ENCODE data around the gene WDR36.

Gene WDR36

DNA sequence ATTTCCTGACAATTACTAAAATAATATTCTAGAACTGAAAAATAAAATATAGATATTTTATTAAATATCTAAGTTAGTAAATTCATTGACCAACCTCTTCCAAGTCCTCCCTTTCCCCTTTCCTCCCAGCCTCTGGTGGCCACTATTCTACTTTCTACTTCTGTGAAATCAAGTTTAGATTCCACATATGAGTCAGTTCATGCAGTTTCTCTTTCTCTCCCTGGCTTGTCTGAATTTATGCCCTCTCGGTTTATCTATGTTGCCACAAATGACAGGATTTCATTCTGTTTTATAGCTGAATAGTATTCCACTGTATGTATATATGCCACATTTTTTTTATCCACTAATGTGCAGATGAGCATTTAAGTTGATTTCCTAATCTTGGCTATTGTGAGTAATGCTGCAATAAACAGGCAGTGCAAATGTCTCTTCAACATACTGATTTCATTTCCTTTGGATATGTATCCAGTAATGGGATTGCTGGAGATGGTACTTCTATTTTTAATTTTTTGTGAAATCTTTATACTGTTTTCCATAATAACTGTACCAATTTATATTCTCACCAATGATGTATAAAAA, 52.3 kb downstream of the WDR36 start:
- H3K27ac Mint-ChIP-seq: no peak overlapping the region

DNA sequence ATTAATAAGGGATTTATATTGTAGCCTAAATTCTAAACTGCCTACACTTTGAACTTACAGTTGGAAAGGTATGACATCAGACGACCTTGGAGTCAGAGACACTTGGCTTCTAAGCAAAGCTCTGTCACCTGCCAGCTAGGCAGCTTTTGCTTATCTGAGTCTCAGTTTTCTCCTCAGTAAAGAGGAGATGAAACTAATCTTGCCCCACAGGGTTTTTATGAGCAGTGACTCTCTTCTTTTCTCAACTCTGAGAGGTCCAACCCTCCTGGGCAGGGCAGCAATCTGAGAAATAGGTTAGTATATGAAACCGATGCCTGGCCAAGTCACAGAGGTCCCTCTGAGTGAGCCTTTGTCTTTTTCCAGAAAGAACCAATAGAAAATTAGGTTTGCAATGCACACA, 53.9 kb downstream of the WDR36 start:
- Mint-ChIP-seq H3K27ac (no peak overlapping the region), H3K4me3 (no peak overlapping the region), H3K36me3 (no peaks in the 10 kb centered on the region), H3K9me3 (no peaks in the 10 kb centered on the region), H3K4me1 (no peaks in the 10 kb centered on the region), H3K27me3 (no peaks in the 10 kb centered on the region)

More for the DNA sequence above, 52.3 kb downstream of the WDR36 start:
- Mint-ChIP-seq H3K27me3 (no peaks in the 10 kb centered on the region), H3K9me3 (no peaks in the 10 kb centered on the region), H3K36me3 (no peaks in the 10 kb centered on the region), H3K4me1 (no peaks in the 10 kb centered on the region), H3K4me3 (no peak overlapping the region)

DNA sequence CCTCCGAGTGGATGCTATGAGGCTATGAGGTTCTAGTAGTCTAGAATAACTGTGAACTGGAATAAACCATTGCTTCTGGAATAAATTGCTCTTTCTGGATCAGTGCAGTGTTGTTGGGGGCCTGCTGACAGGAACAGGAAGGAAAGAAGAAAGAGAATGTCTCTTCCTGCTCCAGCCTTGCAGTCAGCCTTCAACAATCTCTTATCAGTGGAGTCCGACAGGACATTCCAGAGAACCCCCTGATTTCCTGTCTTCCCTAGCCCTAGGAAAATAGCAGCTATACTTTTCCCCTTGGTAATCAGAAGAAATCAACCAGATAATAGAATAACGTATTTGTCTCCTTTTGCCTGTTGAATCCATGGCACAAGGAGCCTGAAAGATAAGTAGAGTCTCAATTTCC, 55.4 kb downstream of the WDR36 start:
- Mint-ChIP-seq H3K4me3 (no peak overlapping the region), H3K27ac (no peak overlapping the region), H3K9me3 (no peaks in the 10 kb centered on the region), H3K27me3 (no peaks in the 10 kb centered on the region), H3K36me3 (no peaks in the 10 kb centered on the region), H3K4me1 (no peaks in the 10 kb centered on the region)

DNA sequence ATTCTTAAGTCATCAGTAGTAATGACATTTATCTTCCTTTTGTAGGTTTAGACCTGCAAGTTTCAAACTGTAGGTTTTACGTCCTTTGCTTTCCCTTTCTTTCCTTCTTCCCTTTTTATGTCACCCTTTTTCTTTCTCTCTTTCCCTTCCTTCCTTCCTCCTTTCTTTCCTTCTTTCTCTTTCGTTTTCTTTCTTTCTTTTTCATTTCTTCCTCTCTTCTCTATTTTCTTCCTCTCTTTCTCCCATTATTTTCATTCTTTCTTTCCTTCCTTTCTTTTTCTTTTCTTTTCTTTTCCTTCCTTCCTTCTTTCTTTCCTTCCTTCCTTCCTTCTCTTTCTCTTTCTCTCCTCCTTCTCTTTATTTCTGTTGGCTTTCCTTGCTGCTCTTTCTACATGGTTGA, 59.9 kb downstream of the WDR36 start:
- H3K4me3 Mint-ChIP-seq: no peak overlapping the region
- H3K27me3 Mint-ChIP-seq: no peaks in the 10 kb centered on the region
- no peaks in the 10 kb centered on the region for H3K36me3 Mint-ChIP-seq
- H3K27ac Mint-ChIP-seq: no peak overlapping the region
- H3K4me1 Mint-ChIP-seq: no peaks in the 10 kb centered on the region
- H3K9me3 Mint-ChIP-seq: no peaks in the 10 kb centered on the region

- Mint-ChIP-seq H3K4me1 (no peaks in the 10 kb centered on the region), H3K27me3 (no peaks in the 10 kb centered on the region), H3K27ac (no peak overlapping the region), H3K36me3 (no peaks in the 10 kb centered on the region), H3K4me3 (no peak overlapping the region), H3K9me3 (no peaks in the 10 kb centered on the region)
Measured at GRCh38 chr5:111153483-111153882, 61.3 kb downstream of the WDR36 start.

DNA sequence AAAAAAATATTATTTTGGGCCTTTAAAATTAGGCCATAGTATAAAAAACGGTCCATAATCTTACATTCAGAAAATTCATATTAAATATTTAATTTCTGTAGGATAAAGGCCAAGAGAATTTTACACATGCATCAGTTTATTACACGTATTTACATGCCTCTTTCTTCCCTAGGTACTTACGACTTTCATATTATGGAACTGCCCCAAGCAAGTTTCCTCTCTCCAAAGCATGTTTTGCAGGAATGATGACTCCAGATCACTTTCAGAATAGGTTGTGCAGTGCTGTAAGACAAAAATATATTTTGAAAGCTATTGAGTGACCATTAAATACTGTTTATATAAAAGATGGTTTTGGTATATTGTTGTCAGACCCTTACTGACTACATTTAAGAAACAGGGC, 61.8 kb downstream of the WDR36 start:
- Mint-ChIP-seq H3K4me1 (no peaks in the 10 kb centered on the region), H3K27ac (no peak overlapping the region), H3K4me3 (no peak overlapping the region), H3K27me3 (no peaks in the 10 kb centered on the region), H3K36me3 (no peaks in the 10 kb centered on the region), H3K9me3 (no peaks in the 10 kb centered on the region)

GRCh38 chr5:111158105-111158744, 66.1 kb downstream of the WDR36 start:
- no peak overlapping the region for H3K27ac Mint-ChIP-seq
- H3K4me3 Mint-ChIP-seq: no peak overlapping the region
- H3K9me3 Mint-ChIP-seq: no peaks in the 10 kb centered on the region
- H3K36me3 Mint-ChIP-seq: no peaks in the 10 kb centered on the region
- no peaks in the 10 kb centered on the region for H3K27me3 Mint-ChIP-seq
- no peaks in the 10 kb centered on the region for H3K4me1 Mint-ChIP-seq

DNA sequence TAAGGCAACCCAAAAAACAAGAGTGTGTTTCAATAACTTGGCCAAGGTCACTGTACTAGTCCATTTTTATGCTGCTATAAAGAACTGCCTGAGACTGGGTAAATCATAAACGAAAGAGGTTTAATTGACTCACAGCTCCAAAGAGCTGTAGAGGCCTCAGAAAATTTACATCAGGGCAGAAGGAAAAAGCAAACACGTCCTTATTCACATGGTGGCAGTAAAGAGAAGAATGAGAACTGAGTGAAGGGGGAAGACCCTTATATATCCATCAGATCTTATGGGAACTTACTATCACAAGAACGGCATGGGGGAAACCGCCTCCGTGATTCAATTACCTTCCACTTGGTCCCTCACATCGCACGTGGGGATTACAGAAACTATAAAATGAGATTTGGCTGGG, 67.7 kb downstream of the WDR36 start:
- peaks cover 4% of the 10 kb centered on the region for H3K4me1 Mint-ChIP-seq
- H3K9me3 Mint-ChIP-seq: no peaks in the 10 kb centered on the region
- H3K27me3 Mint-ChIP-seq: no peaks in the 10 kb centered on the region
- H3K36me3 Mint-ChIP-seq: no peaks in the 10 kb centered on the region
- H3K4me3 Mint-ChIP-seq: no peak overlapping the region
- H3K27ac Mint-ChIP-seq: no peak overlapping the region

DNA sequence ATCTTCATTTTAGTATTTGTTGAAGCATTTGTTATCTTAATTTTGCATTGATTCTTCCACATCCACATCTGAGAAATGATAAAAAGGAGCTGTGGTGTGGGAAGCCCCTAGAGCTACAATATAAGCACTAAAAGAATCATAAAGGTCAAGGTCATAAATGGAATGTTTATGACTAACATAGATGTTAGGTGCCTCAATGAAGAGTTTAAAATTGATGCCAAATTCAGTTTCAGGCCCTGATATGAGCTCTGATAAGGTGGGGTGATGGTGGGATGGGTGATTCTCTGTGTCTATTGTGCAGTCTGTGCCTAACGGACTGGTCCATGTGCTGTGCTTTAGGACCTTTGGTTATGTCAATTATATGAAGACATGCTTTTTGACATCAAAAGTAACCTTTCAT, 70.9 kb downstream of the WDR36 start:
- Mint-ChIP-seq H3K9me3 (no peaks in the 10 kb centered on the region), H3K4me1 (peaks cover 4% of the 10 kb centered on the region), H3K27me3 (no peaks in the 10 kb centered on the region), H3K27ac (no peak overlapping the region), H3K36me3 (no peaks in the 10 kb centered on the region), H3K4me3 (no peak overlapping the region)

DNA sequence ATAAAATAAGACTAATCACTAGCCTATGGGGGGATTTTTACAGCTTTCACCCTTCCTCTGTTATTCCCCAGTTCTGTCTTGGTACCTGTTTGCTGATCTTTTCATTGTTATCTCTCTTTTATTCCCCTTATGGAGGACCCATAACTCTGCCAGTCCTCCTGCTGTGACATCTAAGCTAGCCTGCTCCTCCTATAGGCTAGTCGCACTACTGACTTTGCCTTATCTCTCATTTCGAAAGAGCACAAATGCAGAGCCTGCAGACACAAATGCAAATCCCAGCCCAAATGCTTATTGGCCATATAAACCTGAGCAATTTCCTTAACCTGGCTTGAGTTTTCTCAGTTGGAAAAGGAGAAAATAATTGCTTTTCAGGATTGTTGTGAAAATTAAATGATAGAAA, 72.9 kb downstream of the WDR36 start:
- H3K36me3 Mint-ChIP-seq: no peaks in the 10 kb centered on the region
- H3K4me1 Mint-ChIP-seq: peaks cover 6% of the 10 kb centered on the region
- H3K27me3 Mint-ChIP-seq: no peaks in the 10 kb centered on the region
- no peak overlapping the region for H3K27ac Mint-ChIP-seq
- H3K4me3 Mint-ChIP-seq: no peak overlapping the region
- H3K9me3 Mint-ChIP-seq: no peaks in the 10 kb centered on the region

DNA sequence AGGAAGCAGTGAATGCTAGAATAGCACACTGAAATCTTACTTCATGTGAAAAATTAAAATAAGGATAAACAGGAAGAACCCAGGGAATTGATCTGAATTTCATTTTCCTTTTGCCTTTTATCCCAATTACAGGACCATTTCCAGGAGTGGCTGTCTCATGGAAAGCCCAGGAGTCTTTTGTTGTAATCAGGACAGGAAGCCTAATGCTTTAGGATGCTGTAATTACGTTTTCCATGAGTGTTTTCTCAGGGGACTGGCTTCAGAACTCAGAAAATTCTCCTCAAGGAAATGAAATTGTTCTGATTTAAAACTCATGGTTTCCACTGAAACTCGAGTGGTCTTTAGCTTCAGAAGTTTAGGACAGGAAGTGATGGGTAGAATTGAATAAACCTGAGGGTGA, 75.4 kb downstream of the WDR36 start:
- H3K4me3 Mint-ChIP-seq: no peak overlapping the region
- H3K27ac Mint-ChIP-seq: no peak overlapping the region
- no peaks in the 10 kb centered on the region for H3K36me3 Mint-ChIP-seq
- H3K4me1 Mint-ChIP-seq: peaks cover 14% of the 10 kb centered on the region
- no peaks in the 10 kb centered on the region for H3K27me3 Mint-ChIP-seq
- no peaks in the 10 kb centered on the region for H3K9me3 Mint-ChIP-seq

GRCh38 chr5:111168608-111169007, 76.5 kb downstream of the WDR36 start:
- no peak overlapping the region for H3K4me3 Mint-ChIP-seq
- no peak overlapping the region for H3K27ac Mint-ChIP-seq
- H3K4me1 Mint-ChIP-seq: peaks cover 12% of the 10 kb centered on the region
- H3K27me3 Mint-ChIP-seq: no peaks in the 10 kb centered on the region
- no peaks in the 10 kb centered on the region for H3K36me3 Mint-ChIP-seq
- H3K9me3 Mint-ChIP-seq: no peaks in the 10 kb centered on the region

DNA sequence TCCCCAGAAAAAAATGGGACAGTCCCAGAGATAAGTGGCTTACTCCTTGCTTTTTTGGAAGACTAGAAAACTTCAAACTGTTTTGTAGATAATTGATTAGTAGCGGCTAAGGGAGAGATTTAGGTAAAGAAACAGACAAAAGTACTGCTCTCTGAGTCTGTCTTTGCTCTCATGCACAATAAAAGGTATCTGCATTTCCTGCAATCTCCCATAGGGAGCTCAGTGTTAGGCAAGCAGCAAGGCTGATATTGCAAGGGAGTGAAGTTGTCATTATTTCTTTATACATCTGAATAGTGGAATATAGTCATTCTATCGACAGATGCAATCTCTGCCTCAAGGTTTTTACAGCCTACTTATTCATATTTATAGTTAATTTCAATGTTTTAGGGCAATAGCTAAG, 77.1 kb downstream of the WDR36 start:
- Mint-ChIP-seq H3K27me3 (no peaks in the 10 kb centered on the region), H3K36me3 (no peaks in the 10 kb centered on the region), H3K9me3 (no peaks in the 10 kb centered on the region), H3K4me3 (no peak overlapping the region), H3K27ac (no peak overlapping the region), H3K4me1 (peaks cover 10% of the 10 kb centered on the region)

- H3K4me1 Mint-ChIP-seq: peaks cover 10% of the 10 kb centered on the region
- no peak overlapping the region for H3K4me3 Mint-ChIP-seq
- H3K27ac Mint-ChIP-seq: no peak overlapping the region
- H3K27me3 Mint-ChIP-seq: no peaks in the 10 kb centered on the region
- no peaks in the 10 kb centered on the region for H3K9me3 Mint-ChIP-seq
- H3K36me3 Mint-ChIP-seq: no peaks in the 10 kb centered on the region
Measured at GRCh38 chr5:111170279-111170678, 78.1 kb downstream of the WDR36 start.

DNA sequence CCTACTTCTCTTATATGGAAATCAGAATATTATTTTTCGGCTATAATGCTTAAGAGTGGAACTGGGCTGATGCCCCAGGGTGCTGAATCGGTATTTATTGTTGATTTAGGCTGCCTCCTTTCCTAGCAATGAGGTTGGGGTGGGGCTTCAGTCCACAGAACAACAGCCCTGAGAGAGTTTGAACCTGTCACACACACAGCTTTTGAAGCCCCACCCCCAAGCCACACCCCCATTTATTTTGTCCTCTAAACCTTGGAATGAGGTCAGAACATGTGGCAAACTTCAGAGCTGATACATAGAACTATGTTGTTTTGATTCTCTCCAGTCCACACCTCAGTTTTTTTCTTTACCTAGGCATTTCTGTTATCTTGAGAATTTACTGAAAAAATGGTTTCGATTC, 80.4 kb downstream of the WDR36 start:
- H3K27ac Mint-ChIP-seq: no peak overlapping the region
- H3K9me3 Mint-ChIP-seq: no peaks in the 10 kb centered on the region
- no peak overlapping the region for H3K4me3 Mint-ChIP-seq
- peaks cover 10% of the 10 kb centered on the region for H3K4me1 Mint-ChIP-seq
- no peaks in the 10 kb centered on the region for H3K27me3 Mint-ChIP-seq
- no peaks in the 10 kb centered on the region for H3K36me3 Mint-ChIP-seq

- Mint-ChIP-seq H3K4me3 (no peak overlapping the region), H3K27me3 (no peaks in the 10 kb centered on the region), H3K27ac (no peak overlapping the region), H3K36me3 (no peaks in the 10 kb centered on the region), H3K4me1 (peaks cover 10% of the 10 kb centered on the region), H3K9me3 (no peaks in the 10 kb centered on the region)
Measured at GRCh38 chr5:111173476-111173875, 81.3 kb downstream of the WDR36 start.

All from activated naive CD4-positive, alpha-beta T cell treated with anti-CD3 and anti-CD28 coated beads, Interleukin-2, amount 50 U/mL, for 24 hours (primary cell).